Heart left ventricle (tissue), 16 donors: ENCODE measurements around the gene CACNA2D1. TPM values are rescaled to one million over a fixed set of nuclear protein-coding genes. Genes with fewer than 3 reads are reported as not detected.

Source experiments
- ATAC-seq, 4 donors: fragments of 200-7000 bp; cut with Tn5 transposase; one replicate each; pipeline ENCODE4 v1.9.1; 2020 to 2022; ENCODE audit warnings: moderate library complexity in 4 of 4, mild to moderate bottlenecking in 3 of 4, moderate number of reproducible peaks in 1 of 4
- DNase-seq, 5 donors: peaks; one replicate each; pipeline ENCODE4 v3.0.0-alpha.2; 2020
- H3K27ac ChIP-seq, 12 donors: fragments of 200-600 bp; sonication (generic) in 4 of 12; one replicate each; pipeline versions ENCODE4 v1.5.0 to v1.8.0; 2016 to 2022; ENCODE audit warnings: mild to moderate bottlenecking in 2 of 12
- H3K27me3 ChIP-seq, 9 donors: fragments of 200-600 bp; sonication (generic) in 2 of 9; one replicate each; pipeline versions ENCODE4 v1.5.1 to v1.8.0; 2016 to 2022; ENCODE audit warnings: mild to moderate bottlenecking in 3 of 9
- H3K36me3 ChIP-seq, 9 donors: fragments of 200-600 bp; sonication (generic) in 2 of 9; one replicate each; pipeline versions ENCODE4 v1.5.0 to v1.8.0; 2018 to 2022; ENCODE audit warnings: mild to moderate bottlenecking in 2 of 9
- H3K4me1 ChIP-seq, 12 donors: fragments of 200-600 bp; sonication (generic) in 4 of 12; one replicate each; pipeline versions ENCODE4 v1.5.0 to v1.8.0; 2016 to 2022; ENCODE audit warnings: mild to moderate bottlenecking in 3 of 12
- H3K4me3 ChIP-seq, 12 donors: fragments of 200-600 bp; sonication (generic) in 4 of 12; one replicate each; pipeline versions ENCODE4 v1.5.0 to v1.8.0; 2017 to 2022; ENCODE audit warnings: mild to moderate bottlenecking in 9 of 12, moderate library complexity in 4 of 12
- H3K9me3 ChIP-seq, 12 donors: fragments of 200-600 bp; sonication (generic) in 4 of 12; one replicate each; pipeline versions ENCODE4 v1.5.0 to v1.8.0; 2016 to 2022; ENCODE audit warnings: mild to moderate bottlenecking in 1 of 12
- POLR2A ChIP-seq, 2 donors: fragments of 450-650 bp; IDR thresholded peaks; one replicate each; pipeline ENCODE4 v1.6.1; 2017; ENCODE audit warnings: antibody characterized with exemption in 2 of 2, mild to moderate bottlenecking in 2 of 2, moderate library complexity in 2 of 2
- WGBS, 4 donors: extraction: QIAGEN DNeasy Blood & Tissue Kit in 2 of 4; methylation state at CpG; one replicate each; pipeline versions ENCODE4 v1.1.5 to v1.1.7; 2013 to 2018; 5-methylcytosine and 5-hydroxymethylcytosine counted together
- intact Hi-C, 10 donors: fragments of 100-400 bp; cut with DNase I; formaldehyde crosslinking; loops; one replicate each; pipeline versions ENCODE4 v1.11.1 to v1.14.2; 2022
- polyA plus RNA-seq, 2 donors: library from polyadenylated mRNA; stranded (reverse); fragments of 200-250 nt; gene quantifications; one replicate each; pipeline ENCODE4 v1.2.3, GENCODE V29; 2013
- total RNA-seq, 9 donors: library from RNA; depleted of rRNA in 2 of 9; stranded (reverse); fragments of >200 nt in 2 of 9; fragmentation: NEBNext Ultra II Directional in 3 of 9; extraction: Animal tissue kit (Norgen Biotek cat#: 25700) in 3 of 9; gene quantifications; one replicate each; pipeline versions ENCODE4 v1.1.0 to v1.2.4, GENCODE V29; 2016 to 2023
- TF ChIP-seq, protein P1 (sequence below), 12 donors: fragments of 200-600 bp; sonication (generic) in 4 of 12; IDR thresholded peaks; one replicate each; pipeline versions ENCODE4 v1.5.0 to v1.8.0; 2018 to 2022; ENCODE audit warnings: antibody characterized with exemption in 12 of 12, mild to moderate bottlenecking in 5 of 12
- donor health status: ischemic (EF 13 %, LVEDD 7.1; RV severe dilation, severe dysfunction).
- donor health status: healthy with polysubstance abuse.
- donor health status: DM: no; HTN: yes; CAD: no.
- donor health status: DM: no; HTN: no; CAD: no.
- donor health status: ischemic (EF 25% LVEDD 6.9; RV normal size, moderate dysfunction).
- donor health status: ischemic (EF 25% LVEDD 5.7; RV mildly dilated, moderate dysfunction).
- donor health status: healthy.
- donor health status: DM: yes; HTN: yes; CAD: no.
- donor health status: ischemic (EF 35%, LVEDD 5.7; RV mildly dilated, moderate dysfunction).
- donor health status: nonischemic (EF 11% LVEDD 7.7; RV severe dilation, severe dysfunction).
- donor health status: DM: yes; HTN: yes; CAD: no.
- donor health status: PGD.
- donor health status: ischemic (EF 29% LVEDD 5.4; RV normal size, mild dysfunction).
- donor health status: nonischemic (EF 23%, LVEDD 6.1; RV moderate dilation, normal function).

Gene CACNA2D1
- total and polyA plus RNA-seq, 11 donors: 13.5 to 122 (median 55.5) TPM

- Histone ChIP-seq H3K4me3 (no peak overlapping the region), H3K27me3 (no peaks in the 10 kb centered on the region), H3K4me1 (peaks cover 0 to 23% (median 5%) of the 10 kb centered on the region in 12 donors), H3K9me3 (no peaks in the 10 kb centered on the region), H3K27ac (no peak overlapping the region), H3K36me3 (no peaks in the 10 kb centered on the region)
- WGBS, 4 donors: 87 to 93% (median 90%) methylated on average over 5 of the region's 5 CpGs
- no peak for TF ChIP-seq POLR2A (IDR thresholded peaks at IDR 0.05)
- TF ChIP-seq, protein P1, sequence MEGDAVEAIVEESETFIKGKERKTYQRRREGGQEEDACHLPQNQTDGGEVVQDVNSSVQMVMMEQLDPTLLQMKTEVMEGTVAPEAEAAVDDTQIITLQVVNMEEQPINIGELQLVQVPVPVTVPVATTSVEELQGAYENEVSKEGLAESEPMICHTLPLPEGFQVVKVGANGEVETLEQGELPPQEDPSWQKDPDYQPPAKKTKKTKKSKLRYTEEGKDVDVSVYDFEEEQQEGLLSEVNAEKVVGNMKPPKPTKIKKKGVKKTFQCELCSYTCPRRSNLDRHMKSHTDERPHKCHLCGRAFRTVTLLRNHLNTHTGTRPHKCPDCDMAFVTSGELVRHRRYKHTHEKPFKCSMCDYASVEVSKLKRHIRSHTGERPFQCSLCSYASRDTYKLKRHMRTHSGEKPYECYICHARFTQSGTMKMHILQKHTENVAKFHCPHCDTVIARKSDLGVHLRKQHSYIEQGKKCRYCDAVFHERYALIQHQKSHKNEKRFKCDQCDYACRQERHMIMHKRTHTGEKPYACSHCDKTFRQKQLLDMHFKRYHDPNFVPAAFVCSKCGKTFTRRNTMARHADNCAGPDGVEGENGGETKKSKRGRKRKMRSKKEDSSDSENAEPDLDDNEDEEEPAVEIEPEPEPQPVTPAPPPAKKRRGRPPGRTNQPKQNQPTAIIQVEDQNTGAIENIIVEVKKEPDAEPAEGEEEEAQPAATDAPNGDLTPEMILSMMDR (IDR thresholded peaks at IDR 0.05): no peak
- intact Hi-C loops: no loop called here
- DNase-seq (no peak), ATAC-seq (no peak)
These were observed 234.3 kb downstream of the CACNA2D1 start for GRCh38 chr7:82209179-82209747.

GRCh38 chr7:82204694-82205093 is 238.9 kb downstream of the CACNA2D1 start:
- peak overlapping the region in 10 of 12 donors; percentile 16 to 73 (median 49) for H3K27ac ChIP-seq
- peaks cover 0 to 12% (median 1%) of the 10 kb centered on the region in 12 donors for H3K4me1 ChIP-seq
- H3K36me3 ChIP-seq: no peaks in the 10 kb centered on the region
- no peaks in the 10 kb centered on the region for H3K9me3 ChIP-seq
- H3K4me3 ChIP-seq: no peak overlapping the region
- no peaks in the 10 kb centered on the region for H3K27me3 ChIP-seq
- WGBS, 4 donors: 52 to 75% (median 65%) methylated on average over 4 of the region's 4 CpGs
- intact Hi-C loops: loop anchor here in 1 of 10 donors (5.0 kb wide), 1 partner anchor 42 kb away; no protein-coding TSS in a partner anchor
- TF ChIP-seq, protein P1 (IDR thresholded peaks at IDR 0.05): no peak
- TF ChIP-seq POLR2A (IDR thresholded peaks at IDR 0.05): no peak
- ATAC-seq (peak; percentile 91 to 99 (median 95)), DNase-seq (peak in 4 of 5 donors; percentile 73 to 88 (median 81))

GRCh38 chr7:82202965-82203364 is 240.6 kb downstream of the CACNA2D1 start:
- no peaks in the 10 kb centered on the region for H3K27me3 ChIP-seq
- 96 to 99% (median 97%) methylated on average over 9 of the region's 9 CpGs for WGBS, 4 donors

DNA sequence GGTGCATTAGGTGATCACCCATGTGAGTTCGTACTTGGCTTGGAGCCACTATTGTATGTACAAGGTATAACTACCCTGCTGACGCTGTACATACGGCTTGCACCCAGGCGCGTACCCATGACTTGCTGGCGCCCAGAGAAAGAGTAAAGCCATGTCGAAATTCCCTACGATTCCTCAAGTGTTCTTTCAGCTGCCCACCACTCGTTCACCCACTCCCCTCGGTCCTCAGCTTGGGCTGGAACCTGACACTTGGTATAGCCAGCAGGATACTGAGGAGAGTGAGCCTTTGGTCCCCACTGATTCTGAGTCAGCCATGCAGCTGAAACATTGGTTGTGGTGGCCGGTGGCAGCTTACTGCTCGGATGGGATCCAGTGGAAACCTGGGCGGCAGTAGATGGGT is 241.5 kb downstream of the CACNA2D1 start:
- ATAC-seq (no peak), DNase-seq (no peak)
- H3K9me3 ChIP-seq: no peaks in the 10 kb centered on the region
- H3K36me3 ChIP-seq: no peaks in the 10 kb centered on the region
- intact Hi-C loops: loop anchor here in 1 of 10 donors (5.0 kb wide), 1 partner anchor 40 kb away; no protein-coding TSS in a partner anchor
- H3K27ac ChIP-seq: no peak overlapping the region
- H3K27me3 ChIP-seq: no peaks in the 10 kb centered on the region
- TF ChIP-seq, protein P1 (IDR thresholded peaks at IDR 0.05): no peak
- no peak for TF ChIP-seq POLR2A (IDR thresholded peaks at IDR 0.05)
- H3K4me3 ChIP-seq: no peak overlapping the region
- 94 to 97% (median 96%) methylated on average over 13 of the region's 13 CpGs for WGBS, 4 donors
- peaks cover 0 to 9% (median 0%) of the 10 kb centered on the region in 12 donors for H3K4me1 ChIP-seq

More at GRCh38 chr7:82202965-82203364, 240.6 kb downstream of the CACNA2D1 start:
- TF ChIP-seq, protein P1 (IDR thresholded peaks at IDR 0.05): no peak
- no peak for TF ChIP-seq POLR2A (IDR thresholded peaks at IDR 0.05)
- H3K4me1 ChIP-seq: peaks cover 0 to 12% (median 0%) of the 10 kb centered on the region in 12 donors
- no peaks in the 10 kb centered on the region for H3K9me3 ChIP-seq
- ATAC-seq (no peak), DNase-seq (peak in 1 of 5 donors; percentile 22)
- intact Hi-C loops: loop anchor here in 1 of 10 donors (5.0 kb wide), 1 partner anchor 41 kb away; no protein-coding TSS in a partner anchor
- no peak overlapping the region for H3K4me3 ChIP-seq
- H3K27ac ChIP-seq: no peak overlapping the region
- no peaks in the 10 kb centered on the region for H3K36me3 ChIP-seq
